Osteocyte (in vitro differentiated cells): Measurements from ENCODE around the gene FSTL5. TPM values are rescaled to one million over a fixed set of nuclear protein-coding genes. Genes with fewer than 3 reads are reported as not detected.

Source experiments
- DNase-seq: peaks from one replicate; pipeline ENCODE4 v3.0.0; 2021; ENCODE audit warnings: mixed read lengths; ENCODE audit not compliant: unreplicated experiment; ENCODE audit errors: extremely low spot score
- H3K27ac Mint-ChIP-seq: one replicate; pipeline ENCODE4 v1.8.0; 2021; ENCODE audit warnings: mild to moderate bottlenecking, mixed read lengths; ENCODE audit not compliant: unreplicated experiment
- H3K27me3 Mint-ChIP-seq: one replicate; pipeline ENCODE4 v1.8.0; 2021; ENCODE audit warnings: mixed read lengths; ENCODE audit not compliant: unreplicated experiment
- H3K36me3 Mint-ChIP-seq: one replicate; pipeline ENCODE4 v1.8.0; 2021; ENCODE audit warnings: mixed read lengths; ENCODE audit not compliant: unreplicated experiment
- H3K4me1 Mint-ChIP-seq: one replicate; pipeline ENCODE4 v1.8.0; 2021; ENCODE audit warnings: mixed read lengths; ENCODE audit not compliant: unreplicated experiment
- H3K4me3 Mint-ChIP-seq: one replicate; pipeline ENCODE4 v1.8.0; 2021; ENCODE audit warnings: mild to moderate bottlenecking, moderate library complexity, mixed read lengths; ENCODE audit not compliant: unreplicated experiment
- H3K9me3 Mint-ChIP-seq: one replicate; pipeline ENCODE4 v1.8.0; 2021; ENCODE audit warnings: mixed read lengths; ENCODE audit not compliant: unreplicated experiment
- CTCF ChIP-seq: fragments of 200-600 bp; sonication (generic); IDR thresholded peaks from 2 replicates; pipeline ENCODE4 v1.5.0; 2021; ENCODE audit warnings: antibody characterized with exemption, mild to moderate bottlenecking, moderate library complexity
- total RNA-seq: library from RNA; stranded (reverse); gene quantifications from 2 replicates; pipeline ENCODE4 v1.2.1, GENCODE V29; 2021

The FSTL5 gene
- total RNA-seq, 1 donor from 2014 or later: 0.11 TPM

DNA sequence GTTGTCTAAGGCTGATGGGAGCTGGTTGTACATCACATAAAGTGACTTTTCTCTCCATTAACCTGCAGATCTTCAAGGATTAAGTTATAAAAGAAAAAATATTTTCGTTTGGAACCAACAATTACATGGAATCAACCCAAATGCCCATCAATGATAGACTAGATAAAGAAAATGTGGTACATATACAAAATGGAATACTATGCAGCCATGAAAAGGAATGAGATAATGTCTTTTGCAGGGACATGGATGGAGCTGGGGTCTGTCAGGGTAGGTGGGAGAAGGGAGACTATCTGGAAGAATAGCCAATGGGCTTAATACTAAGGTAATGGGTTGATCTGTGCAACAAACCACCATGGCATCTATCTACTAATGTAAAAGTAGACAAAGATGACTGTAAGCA lies 313.2 kb downstream of the FSTL5 start:
- H3K9me3 Mint-ChIP-seq: peaks cover 7% of the 10 kb centered on the region
- no peak overlapping the region for H3K27ac Mint-ChIP-seq
- no peaks in the 10 kb centered on the region for H3K27me3 Mint-ChIP-seq
- H3K36me3 Mint-ChIP-seq: no peaks in the 10 kb centered on the region
- no peaks in the 10 kb centered on the region for H3K4me1 Mint-ChIP-seq
- no peak for TF ChIP-seq CTCF
- no peak overlapping the region for H3K4me3 Mint-ChIP-seq
- no peak for DNase-seq

GRCh38 chr4:161841759-161842158 lies 322.0 kb downstream of the FSTL5 start:
- Mint-ChIP-seq H3K4me1 (no peaks in the 10 kb centered on the region), H3K27me3 (no peaks in the 10 kb centered on the region), H3K27ac (no peak overlapping the region), H3K9me3 (no peaks in the 10 kb centered on the region), H3K36me3 (no peaks in the 10 kb centered on the region), H3K4me3 (no peak overlapping the region)
- TF ChIP-seq CTCF: no peak
- DNase-seq: no peak

- peaks cover 2% of the 10 kb centered on the region for H3K27me3 Mint-ChIP-seq
- H3K9me3 Mint-ChIP-seq: peaks cover 15% of the 10 kb centered on the region
- H3K36me3 Mint-ChIP-seq: no peaks in the 10 kb centered on the region
- no peak for TF ChIP-seq CTCF
- no peak overlapping the region for H3K4me3 Mint-ChIP-seq
- DNase-seq: no peak
- no peak overlapping the region for H3K27ac Mint-ChIP-seq
- peaks cover 8% of the 10 kb centered on the region for H3K4me1 Mint-ChIP-seq
Observed at GRCh38 chr4:161829591-161829990, 334.2 kb downstream of the FSTL5 start.

GRCh38 chr4:161828061-161828460 lies 335.7 kb downstream of the FSTL5 start:
- peaks cover 2% of the 10 kb centered on the region for H3K27me3 Mint-ChIP-seq
- no peak for TF ChIP-seq CTCF
- H3K27ac Mint-ChIP-seq: no peak overlapping the region
- DNase-seq: no peak
- peaks cover 15% of the 10 kb centered on the region for H3K9me3 Mint-ChIP-seq
- H3K4me1 Mint-ChIP-seq: peaks cover 8% of the 10 kb centered on the region
- no peaks in the 10 kb centered on the region for H3K36me3 Mint-ChIP-seq
- no peak overlapping the region for H3K4me3 Mint-ChIP-seq

GRCh38 chr4:161827013-161827412 lies 336.8 kb downstream of the FSTL5 start:
- H3K27me3 Mint-ChIP-seq: peaks cover 2% of the 10 kb centered on the region
- no peak for TF ChIP-seq CTCF
- no peak overlapping the region for H3K4me3 Mint-ChIP-seq
- no peak for DNase-seq
- no peak overlapping the region for H3K27ac Mint-ChIP-seq
- peaks cover 8% of the 10 kb centered on the region for H3K4me1 Mint-ChIP-seq
- no peaks in the 10 kb centered on the region for H3K36me3 Mint-ChIP-seq
- H3K9me3 Mint-ChIP-seq: peaks cover 15% of the 10 kb centered on the region
